B cell (primary cell): ENCODE data around the gene FOXI1.

ENCODE experiments used
- EZH2 ChIP-seq: IDR thresholded peaks from 2 replicates; pipeline ENCODE4 v1.6.1; 2012; ENCODE audit warnings: borderline replicate concordance, low read depth, mild to moderate bottlenecking, moderate library complexity, low read length; ENCODE audit not compliant: insufficient read depth, poor library complexity, severe bottlenecking
- TF ChIP-seq, protein P1 (sequence below): fragments of 200-600 bp; IDR thresholded peaks from one replicate; pipeline ENCODE4 v1.8.0; 2022; ENCODE audit warnings: antibody characterized with exemption, mild to moderate bottlenecking

DNA sequence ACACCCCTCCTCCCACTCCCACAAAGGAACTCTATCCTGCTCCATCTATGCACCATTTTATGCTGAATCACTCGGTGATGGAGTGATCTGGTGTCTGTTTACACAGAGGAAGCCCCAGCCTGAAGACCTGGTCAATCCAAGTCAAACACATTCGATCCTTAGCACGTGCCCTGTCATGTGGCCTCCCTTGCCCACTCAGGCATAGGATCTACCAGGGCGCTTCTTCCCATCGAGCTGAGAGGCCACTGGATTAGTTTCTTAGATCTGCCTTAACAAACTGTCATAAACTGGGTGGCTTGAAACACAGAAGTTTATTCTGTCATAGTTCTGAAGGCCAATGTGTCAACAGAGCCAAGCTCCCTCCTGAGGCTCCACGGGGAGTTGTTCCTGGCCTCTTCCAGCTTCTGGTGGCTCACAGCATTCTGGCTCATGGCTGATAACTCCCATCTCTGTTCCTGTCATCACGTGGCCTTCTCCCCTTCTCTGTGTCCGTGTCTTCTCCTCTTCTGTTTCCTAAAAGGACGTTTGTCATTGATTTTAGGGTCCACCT lies 34.2 kb downstream of the FOXI1 start:
- TF ChIP-seq, protein P1, sequence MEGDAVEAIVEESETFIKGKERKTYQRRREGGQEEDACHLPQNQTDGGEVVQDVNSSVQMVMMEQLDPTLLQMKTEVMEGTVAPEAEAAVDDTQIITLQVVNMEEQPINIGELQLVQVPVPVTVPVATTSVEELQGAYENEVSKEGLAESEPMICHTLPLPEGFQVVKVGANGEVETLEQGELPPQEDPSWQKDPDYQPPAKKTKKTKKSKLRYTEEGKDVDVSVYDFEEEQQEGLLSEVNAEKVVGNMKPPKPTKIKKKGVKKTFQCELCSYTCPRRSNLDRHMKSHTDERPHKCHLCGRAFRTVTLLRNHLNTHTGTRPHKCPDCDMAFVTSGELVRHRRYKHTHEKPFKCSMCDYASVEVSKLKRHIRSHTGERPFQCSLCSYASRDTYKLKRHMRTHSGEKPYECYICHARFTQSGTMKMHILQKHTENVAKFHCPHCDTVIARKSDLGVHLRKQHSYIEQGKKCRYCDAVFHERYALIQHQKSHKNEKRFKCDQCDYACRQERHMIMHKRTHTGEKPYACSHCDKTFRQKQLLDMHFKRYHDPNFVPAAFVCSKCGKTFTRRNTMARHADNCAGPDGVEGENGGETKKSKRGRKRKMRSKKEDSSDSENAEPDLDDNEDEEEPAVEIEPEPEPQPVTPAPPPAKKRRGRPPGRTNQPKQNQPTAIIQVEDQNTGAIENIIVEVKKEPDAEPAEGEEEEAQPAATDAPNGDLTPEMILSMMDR = no peak
- no peak for TF ChIP-seq EZH2
